Measurements from ENCODE around the gene DPEP2.
"Not testable (repeated sequence)": the region's sequence is repeated elsewhere in the genome, so short reads cannot be mapped to it uniquely, and the experiment has no call there.

Gene DPEP2

DNA sequence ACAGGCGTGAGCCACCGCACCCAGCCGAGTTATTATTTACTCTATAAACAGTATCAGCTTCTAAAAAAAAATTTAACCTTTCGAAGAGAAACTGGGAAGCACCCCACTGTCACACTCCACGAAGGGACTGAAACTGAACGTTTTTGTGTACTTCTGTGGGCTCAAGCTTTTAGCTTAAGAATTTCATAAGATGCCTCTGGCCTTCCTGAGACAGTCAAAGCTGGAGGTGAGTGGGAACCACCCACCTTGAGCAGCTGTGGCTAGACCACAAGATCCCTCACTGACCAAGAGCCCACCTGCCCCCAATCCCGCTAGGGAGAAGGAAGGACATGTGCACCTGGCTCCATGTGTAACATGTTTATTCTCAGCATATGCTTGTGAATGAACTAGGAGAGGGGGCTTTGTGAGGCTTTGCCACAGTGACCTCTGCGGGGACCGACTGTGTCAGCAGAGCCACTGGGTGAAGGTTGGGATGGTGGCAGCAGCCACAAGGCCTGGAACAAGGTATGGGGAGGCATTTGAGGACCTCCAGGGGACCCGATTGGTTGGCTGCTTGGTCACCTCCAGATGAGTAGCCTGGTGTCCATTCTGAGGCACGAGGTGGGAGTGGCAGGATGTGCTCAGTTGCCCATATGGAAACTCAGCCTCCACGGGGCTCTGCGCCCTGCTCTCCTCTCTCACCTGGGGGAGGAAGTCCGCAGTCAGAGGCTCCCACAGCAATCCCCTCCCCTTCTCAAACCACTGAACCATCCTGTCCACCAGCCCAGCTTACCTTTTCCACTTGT is 23.8 kb downstream of the DPEP2 start:
- no peak for FAIRE-seq
- TF ChIP-seq POLR2A (IDR thresholded peaks at IDR 0.05; ENCODE audit: low read depth, low read length) = no peak
- no peak for DNase-seq (ENCODE audit: insufficient read length, low spot score)

GRCh38 chr16:67972285-67972684 is 27.0 kb downstream of the DPEP2 start:
- not testable (repeated sequence) for FAIRE-seq; DNase-seq (ENCODE audit: insufficient read length, low spot score)

- DNase-seq (ENCODE audit: insufficient read length, low spot score) (no peak), FAIRE-seq (no peak)
- TF ChIP-seq POLR2A (IDR thresholded peaks at IDR 0.05; ENCODE audit: low read depth, low read length) = no peak
Measured at GRCh38 chr16:67971111-67971510, 28.2 kb downstream of the DPEP2 start.

DNA sequence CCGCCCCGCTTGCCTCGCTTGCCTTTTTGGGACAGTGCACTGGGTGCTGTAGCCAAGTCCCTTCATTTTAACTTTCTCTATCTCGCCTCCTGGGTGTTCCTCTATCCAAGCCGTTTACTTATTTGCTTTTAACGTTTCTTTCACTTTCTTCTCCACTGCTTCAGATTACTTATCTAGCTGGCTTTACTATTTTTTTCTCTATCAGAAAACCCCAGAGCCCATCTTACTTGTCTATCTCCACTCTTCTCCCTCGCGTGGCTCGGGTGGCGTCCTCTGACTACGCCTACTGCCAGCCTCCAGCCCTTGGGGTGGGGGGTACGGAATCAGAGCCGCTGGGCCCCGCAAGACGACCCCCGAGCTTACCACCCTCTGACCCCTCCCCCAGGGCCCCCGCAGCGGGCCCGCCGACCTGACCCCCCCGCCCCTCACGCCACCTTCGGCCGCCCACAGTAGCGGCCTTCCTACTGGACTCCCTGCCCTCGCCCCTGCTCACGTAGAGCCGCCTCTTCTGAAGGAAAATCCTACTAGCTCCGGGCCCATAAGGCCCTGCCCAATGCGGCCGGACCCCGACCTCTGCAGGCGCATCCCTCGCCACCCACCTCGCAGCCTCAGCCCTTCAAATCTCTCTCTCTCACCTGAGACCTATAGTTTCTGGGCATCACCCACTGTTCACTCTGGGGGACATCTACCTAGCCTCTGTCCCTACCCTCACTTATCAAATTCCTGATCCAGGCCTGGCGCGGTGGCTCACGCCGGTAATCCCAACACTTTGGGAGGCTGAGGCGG is 29.8 kb downstream of the DPEP2 start:
- no peak for TF ChIP-seq POLR2A (IDR thresholded peaks at IDR 0.05; ENCODE audit: low read depth, low read length)
- no peak for DNase-seq (ENCODE audit: insufficient read length, low spot score)
- FAIRE-seq = no peak

DNA sequence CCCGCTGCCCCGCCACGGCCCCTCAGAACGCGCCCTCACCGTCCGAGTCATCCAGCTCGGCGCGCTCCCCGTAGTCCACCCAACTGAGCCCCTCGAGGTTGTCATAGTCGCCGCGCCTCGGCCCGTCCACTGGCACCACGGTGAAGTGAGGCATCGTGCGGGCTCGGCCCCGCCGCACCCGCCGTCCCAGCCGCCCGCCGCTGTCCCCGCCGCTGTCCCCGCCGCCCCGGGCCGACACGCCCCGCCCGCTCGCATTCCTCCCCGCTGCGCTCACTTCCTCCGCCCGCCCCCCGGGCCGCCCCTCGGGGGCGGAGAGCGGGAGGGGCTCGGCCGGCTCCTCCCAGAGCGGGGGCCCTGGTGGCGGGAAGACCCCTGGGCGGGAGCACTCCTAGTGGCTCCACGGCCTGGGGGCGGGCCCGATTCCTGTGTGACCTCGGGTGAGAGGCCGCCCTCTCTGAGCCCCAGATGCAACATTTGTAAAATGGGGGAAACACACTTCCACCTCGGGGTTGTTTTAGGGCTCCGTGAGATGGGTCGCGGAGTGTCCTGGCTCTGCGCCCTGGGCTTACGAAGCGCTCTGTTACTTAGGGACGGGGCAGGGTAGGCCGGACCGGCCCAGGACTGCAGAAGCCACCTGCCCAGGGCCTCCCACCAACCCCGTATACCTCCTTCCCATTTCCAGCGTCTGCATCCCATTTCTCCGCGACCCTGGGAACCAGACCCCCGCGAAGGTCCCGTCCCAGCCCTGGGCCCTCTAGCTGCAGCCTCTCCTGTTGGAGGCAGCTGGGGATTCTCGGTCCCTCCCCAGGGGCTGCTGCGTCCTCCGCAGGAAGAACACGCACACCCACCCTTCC is 30.7 kb downstream of the DPEP2 start, which contains the start of gene SLC12A4:
Gene SLC12A4, minus strand, starts transcription at position 238 of the 854 bp plus-strand sequence. Its CDS starts 84 bp downstream, at position 154.
- peak; percentile 76 for DNase-seq (ENCODE audit: insufficient read length, low spot score)
- no peak for FAIRE-seq
- TF ChIP-seq POLR2A (IDR thresholded peaks at IDR 0.05; ENCODE audit: low read depth, low read length) = peak; percentile 90

GRCh38 chr16:67967958-67968399 is 31.3 kb downstream of the DPEP2 start:
- TF ChIP-seq POLR2A (IDR thresholded peaks at IDR 0.05; ENCODE audit: low read depth, low read length) = no peak

DNA sequence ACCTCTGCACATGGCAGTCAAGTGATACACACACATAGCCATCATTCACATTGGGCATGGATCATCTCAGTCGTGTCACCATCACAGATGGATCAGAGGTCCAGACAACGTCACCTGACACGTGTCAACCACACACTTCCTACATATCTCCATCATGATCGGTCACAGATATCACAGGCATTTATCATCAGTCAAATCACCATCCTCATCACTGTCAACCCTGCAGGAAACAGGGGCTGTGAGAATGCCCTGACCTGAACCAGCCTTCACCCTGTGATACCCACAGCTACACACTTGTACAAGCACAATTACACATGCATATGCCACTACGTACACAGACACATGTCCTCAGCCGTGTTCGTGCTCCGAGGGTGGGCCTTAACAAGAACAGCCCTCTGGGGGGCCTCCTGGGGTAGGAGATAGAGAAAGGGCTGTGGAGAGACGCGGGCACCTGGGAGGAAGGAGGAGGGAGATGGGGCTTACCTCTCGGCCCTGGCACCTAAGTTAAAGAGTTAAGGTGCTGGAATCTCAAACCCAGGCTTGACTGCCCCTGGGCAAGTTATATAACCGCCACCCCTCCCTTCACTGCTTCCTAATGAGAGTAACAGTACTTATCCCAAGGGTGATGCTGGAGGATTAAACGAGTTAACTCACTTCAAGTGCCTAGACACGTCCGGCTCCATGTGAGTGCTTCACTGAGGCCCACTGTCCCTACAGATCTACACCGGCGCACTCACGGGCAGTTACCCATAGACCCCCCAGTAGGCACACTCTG is 31.9 kb downstream of the DPEP2 start:
- FAIRE-seq (no peak), DNase-seq (ENCODE audit: insufficient read length, low spot score) (no peak)
- TF ChIP-seq POLR2A (IDR thresholded peaks at IDR 0.05; ENCODE audit: low read depth, low read length) = no peak

More at GRCh38 chr16:67967958-67968399, 31.3 kb downstream of the DPEP2 start:
- FAIRE-seq (no peak), DNase-seq (ENCODE audit: insufficient read length, low spot score) (peak; percentile 35)

DNA sequence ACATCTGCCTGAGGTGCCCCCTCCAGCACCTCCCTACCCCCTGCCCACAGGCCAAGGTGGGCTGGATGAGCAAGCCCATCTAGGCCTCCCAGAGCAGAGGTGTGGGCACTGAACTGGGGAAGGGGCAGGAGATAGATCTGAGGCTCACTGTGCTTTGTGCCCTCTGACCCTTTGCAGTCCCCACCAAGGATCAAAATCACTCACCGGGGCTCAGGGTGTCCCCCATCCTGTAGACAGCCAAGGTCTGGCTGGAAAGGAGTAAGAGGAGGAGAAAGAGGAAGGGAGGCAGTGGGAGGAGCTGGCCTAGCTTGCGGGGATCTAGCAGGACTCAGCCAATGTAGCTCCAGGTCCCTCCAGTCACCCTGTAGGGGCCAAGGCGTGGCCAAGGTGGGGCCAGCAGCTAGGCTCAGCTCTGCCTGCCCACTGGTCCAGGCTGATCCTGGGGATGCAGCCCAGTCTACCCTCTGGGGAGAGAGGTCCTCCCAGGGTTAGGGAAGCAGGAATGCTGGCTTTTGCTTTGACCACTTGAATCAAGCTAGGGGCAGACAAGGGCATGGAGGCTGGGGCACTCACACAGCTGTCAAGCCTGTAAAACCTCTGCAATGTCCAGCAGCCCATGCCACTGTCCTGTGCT is 32.6 kb downstream of the DPEP2 start:
- peak; percentile 17; the same call in 1 of the 2 replicates for TF ChIP-seq POLR2A (IDR thresholded peaks at IDR 0.05; ENCODE audit: low read depth, low read length)
- DNase-seq (ENCODE audit: insufficient read length, low spot score) (peak; percentile 50), FAIRE-seq (no peak)

DNA sequence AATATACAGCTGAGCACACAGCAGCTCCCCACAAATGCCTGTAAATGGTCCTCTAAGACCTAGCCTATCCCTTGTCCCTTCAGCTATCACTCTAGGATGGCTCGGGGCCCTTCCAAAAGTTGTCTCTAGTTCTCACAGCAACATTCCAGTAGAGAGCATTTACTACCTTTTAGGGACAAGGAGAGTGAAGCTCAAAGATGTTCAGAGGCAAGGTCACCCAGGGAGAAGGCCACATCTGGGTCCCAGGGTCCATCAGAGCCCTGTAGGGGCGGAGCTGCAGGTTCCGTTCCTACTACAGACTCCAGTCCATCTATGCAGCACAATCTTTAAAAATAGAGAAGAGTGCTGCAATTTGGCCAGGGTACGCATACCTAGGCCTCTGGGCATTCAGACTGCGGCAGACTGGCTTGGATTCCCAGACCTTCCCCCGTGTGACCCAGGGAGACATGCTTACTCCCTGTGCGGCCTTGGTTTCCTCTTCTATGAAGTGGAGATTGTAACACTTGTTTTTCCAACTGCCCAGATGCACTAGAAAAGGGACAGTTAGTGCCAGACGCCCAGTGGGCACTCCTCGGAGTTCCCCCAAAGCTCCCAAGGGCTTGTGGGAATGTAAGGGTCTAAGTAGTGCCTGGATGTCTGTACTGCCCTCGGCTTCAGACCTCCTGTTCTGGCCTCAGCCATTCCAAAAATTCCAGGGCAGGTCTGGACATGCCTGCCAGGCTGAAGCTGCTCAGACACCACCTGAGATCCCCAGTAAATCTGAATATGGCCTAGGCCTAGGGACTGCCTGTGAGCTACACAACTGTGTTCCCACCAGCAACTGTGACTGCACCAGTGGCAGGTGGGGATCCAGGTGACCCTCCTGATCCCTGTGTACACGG is 33.4 kb downstream of the DPEP2 start:
- FAIRE-seq = no peak
- no peak for DNase-seq (ENCODE audit: insufficient read length, low spot score)
- TF ChIP-seq POLR2A (IDR thresholded peaks at IDR 0.05; ENCODE audit: low read depth, low read length) = no peak

GRCh38 chr16:67964477-67965131 is 34.7 kb downstream of the DPEP2 start:
- no peak for FAIRE-seq
- no peak for TF ChIP-seq POLR2A (IDR thresholded peaks at IDR 0.05; ENCODE audit: low read depth, low read length)
- DNase-seq (ENCODE audit: insufficient read length, low spot score) = no peak

DNA sequence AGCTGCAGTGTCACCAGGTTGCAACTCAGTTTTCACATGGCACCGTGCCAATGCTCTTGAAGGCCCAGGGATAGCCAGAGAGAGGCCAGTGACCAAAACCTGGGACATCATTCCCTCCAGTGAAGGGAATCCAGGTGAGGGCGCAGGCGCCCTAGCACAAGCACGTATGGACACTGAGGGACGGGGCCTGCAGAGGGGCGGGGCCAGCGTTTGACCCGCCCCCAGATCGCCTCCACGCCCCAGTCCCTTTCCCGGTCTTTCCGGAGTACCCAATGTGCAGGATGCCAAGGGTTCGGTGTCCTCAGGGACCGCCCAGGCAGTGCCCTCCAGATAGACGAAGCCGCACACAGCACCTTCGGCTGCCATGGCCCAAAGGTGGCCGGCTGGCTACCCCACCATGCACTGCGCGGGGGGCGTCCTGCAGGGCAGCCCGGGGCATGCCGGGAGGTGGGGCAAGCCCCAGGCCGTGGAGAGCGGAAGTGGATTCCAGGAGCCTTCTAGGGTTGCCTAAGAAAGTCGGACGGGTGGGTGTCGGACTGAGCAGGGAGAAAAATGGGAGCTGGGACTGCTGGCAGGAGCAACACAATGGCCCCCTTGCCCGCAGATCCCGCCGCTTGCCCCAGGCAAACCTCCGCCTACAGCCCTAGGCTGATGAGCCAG is 35.5 kb downstream of the DPEP2 start:
- no peak for TF ChIP-seq POLR2A (IDR thresholded peaks at IDR 0.05; ENCODE audit: low read depth, low read length)
- no peak for FAIRE-seq
- DNase-seq (ENCODE audit: insufficient read length, low spot score) = no peak

All from H54 (cell line).